ENCODE results near the gene MORN1.

DNA sequence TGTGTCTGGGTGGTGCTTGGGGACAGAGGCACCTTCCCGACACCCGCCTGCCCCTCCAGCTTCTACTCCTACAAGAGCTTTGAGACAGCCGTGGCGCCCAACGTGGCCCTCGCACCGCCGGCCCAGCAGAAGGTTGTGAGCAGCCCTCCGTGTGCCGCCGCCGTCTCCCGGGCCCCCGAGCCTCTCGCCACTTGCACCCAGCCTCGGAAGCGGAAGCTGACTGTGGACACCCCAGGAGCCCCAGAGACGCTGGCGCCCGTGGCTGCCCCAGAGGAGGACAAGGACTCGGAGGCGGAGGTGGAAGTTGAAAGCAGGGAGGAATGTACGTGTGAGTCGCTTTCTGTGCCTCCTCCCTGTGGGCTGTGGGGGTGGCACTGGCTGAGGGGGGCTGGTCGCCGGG, 87.6 kb downstream of the MORN1 start:
- TF ChIP-seq EZH2phosphoT487 (IDR thresholded peaks at IDR 0.05; ENCODE audit: borderline replicate concordance, low read depth) (no peak), EP300 (IDR thresholded peaks at IDR 0.05; ENCODE audit: borderline replicate concordance in 1 of 2, low read depth in 1 of 2, low read length in 1 of 2) (no peak), ELF1 (IDR thresholded peaks at IDR 0.05) (no peak), POLR2AphosphoS5 (IDR thresholded peaks at IDR 0.05; ENCODE audit: low read depth, low read length) (no peak), TAF1 (IDR thresholded peaks at IDR 0.05; ENCODE audit: borderline replicate concordance, low read depth, low read length) (no peak), MEF2A (IDR thresholded peaks at IDR 0.05; ENCODE audit: borderline replicate concordance, low read depth) (no peak), RFX5 (IDR thresholded peaks at IDR 0.05; ENCODE audit: low read length) (no peak)
- TF ChIP-seq, protein P1, sequence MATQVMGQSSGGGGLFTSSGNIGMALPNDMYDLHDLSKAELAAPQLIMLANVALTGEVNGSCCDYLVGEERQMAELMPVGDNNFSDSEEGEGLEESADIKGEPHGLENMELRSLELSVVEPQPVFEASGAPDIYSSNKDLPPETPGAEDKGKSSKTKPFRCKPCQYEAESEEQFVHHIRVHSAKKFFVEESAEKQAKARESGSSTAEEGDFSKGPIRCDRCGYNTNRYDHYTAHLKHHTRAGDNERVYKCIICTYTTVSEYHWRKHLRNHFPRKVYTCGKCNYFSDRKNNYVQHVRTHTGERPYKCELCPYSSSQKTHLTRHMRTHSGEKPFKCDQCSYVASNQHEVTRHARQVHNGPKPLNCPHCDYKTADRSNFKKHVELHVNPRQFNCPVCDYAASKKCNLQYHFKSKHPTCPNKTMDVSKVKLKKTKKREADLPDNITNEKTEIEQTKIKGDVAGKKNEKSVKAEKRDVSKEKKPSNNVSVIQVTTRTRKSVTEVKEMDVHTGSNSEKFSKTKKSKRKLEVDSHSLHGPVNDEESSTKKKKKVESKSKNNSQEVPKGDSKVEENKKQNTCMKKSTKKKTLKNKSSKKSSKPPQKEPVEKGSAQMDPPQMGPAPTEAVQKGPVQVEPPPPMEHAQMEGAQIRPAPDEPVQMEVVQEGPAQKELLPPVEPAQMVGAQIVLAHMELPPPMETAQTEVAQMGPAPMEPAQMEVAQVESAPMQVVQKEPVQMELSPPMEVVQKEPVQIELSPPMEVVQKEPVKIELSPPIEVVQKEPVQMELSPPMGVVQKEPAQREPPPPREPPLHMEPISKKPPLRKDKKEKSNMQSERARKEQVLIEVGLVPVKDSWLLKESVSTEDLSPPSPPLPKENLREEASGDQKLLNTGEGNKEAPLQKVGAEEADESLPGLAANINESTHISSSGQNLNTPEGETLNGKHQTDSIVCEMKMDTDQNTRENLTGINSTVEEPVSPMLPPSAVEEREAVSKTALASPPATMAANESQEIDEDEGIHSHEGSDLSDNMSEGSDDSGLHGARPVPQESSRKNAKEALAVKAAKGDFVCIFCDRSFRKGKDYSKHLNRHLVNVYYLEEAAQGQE (IDR thresholded peaks at IDR 0.05; ENCODE audit: low read depth, low read length): no peak
- TF ChIP-seq, protein P2, sequence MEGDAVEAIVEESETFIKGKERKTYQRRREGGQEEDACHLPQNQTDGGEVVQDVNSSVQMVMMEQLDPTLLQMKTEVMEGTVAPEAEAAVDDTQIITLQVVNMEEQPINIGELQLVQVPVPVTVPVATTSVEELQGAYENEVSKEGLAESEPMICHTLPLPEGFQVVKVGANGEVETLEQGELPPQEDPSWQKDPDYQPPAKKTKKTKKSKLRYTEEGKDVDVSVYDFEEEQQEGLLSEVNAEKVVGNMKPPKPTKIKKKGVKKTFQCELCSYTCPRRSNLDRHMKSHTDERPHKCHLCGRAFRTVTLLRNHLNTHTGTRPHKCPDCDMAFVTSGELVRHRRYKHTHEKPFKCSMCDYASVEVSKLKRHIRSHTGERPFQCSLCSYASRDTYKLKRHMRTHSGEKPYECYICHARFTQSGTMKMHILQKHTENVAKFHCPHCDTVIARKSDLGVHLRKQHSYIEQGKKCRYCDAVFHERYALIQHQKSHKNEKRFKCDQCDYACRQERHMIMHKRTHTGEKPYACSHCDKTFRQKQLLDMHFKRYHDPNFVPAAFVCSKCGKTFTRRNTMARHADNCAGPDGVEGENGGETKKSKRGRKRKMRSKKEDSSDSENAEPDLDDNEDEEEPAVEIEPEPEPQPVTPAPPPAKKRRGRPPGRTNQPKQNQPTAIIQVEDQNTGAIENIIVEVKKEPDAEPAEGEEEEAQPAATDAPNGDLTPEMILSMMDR (IDR thresholded peaks at IDR 0.05): no peak
- TF ChIP-seq, protein P3, sequence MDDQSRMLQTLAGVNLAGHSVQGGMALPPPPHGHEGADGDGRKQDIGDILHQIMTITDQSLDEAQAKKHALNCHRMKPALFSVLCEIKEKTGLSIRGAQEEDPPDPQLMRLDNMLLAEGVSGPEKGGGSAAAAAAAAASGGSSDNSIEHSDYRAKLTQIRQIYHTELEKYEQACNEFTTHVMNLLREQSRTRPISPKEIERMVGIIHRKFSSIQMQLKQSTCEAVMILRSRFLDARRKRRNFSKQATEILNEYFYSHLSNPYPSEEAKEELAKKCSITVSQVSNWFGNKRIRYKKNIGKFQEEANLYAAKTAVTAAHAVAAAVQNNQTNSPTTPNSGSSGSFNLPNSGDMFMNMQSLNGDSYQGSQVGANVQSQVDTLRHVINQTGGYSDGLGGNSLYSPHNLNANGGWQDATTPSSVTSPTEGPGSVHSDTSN (IDR thresholded peaks at IDR 0.05): no peak
- TF ChIP-seq, protein P4, sequence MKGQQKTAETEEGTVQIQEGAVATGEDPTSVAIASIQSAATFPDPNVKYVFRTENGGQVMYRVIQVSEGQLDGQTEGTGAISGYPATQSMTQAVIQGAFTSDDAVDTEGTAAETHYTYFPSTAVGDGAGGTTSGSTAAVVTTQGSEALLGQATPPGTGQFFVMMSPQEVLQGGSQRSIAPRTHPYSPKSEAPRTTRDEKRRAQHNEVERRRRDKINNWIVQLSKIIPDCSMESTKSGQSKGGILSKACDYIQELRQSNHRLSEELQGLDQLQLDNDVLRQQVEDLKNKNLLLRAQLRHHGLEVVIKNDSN (IDR thresholded peaks at IDR 0.05; ENCODE audit: borderline replicate concordance, low read depth): no peak
- TF ChIP-seq, protein P5, sequence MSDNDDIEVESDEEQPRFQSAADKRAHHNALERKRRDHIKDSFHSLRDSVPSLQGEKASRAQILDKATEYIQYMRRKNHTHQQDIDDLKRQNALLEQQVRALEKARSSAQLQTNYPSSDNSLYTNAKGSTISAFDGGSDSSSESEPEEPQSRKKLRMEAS (IDR thresholded peaks at IDR 0.05; ENCODE audit: low read depth): no peak

All from SK-N-SH (cell line).